ENCODE results near the gene EML6. TPM values are rescaled to one million over a fixed set of nuclear protein-coding genes. Genes with fewer than 3 reads are reported as not detected.

EML6 gene
- polyA plus RNA-seq, 1 of the 3 experiments (the other 2 are of a cell fraction), result 1.1 TPM

GRCh38 chr2:54830546-54830945 is 107.1 kb downstream of the EML6 start:
- Histone ChIP-seq H3K27ac (ENCODE audit: low read depth in 2 of 2, low read length in 1 of 2) (no peak overlapping the region), H2AFZ (ENCODE audit: low read depth) (no peak overlapping the region), H3K4me1 (ENCODE audit: control insufficient read depth in 1 of 2, insufficient read depth in 2 of 2, low read depth in 1 of 2, low read length in 1 of 2) (no peaks in the 10 kb centered on the region; a peak in 1 of 4 replicates), H3K79me2 (ENCODE audit: insufficient read depth) (no peaks in the 10 kb centered on the region), H3K36me3 (replicated peaks in 1 of 2; ENCODE audit: control insufficient read depth in 1 of 2, insufficient read depth in 2 of 2, low read length in 1 of 2) (no peaks in the 10 kb centered on the region), H3K9ac (no peak overlapping the region), H3K4me2 (no peak overlapping the region), H3K27me3 (ENCODE audit: insufficient read depth) (no peaks in the 10 kb centered on the region; the same call in 1 of the 2 replicates), H3K9me2 (no peaks in the 10 kb centered on the region), H3F3A (replicated peaks; ENCODE audit: insufficient read depth) (no peaks in the 10 kb centered on the region), H3K4me3 (ENCODE audit: low read depth in 2 of 2, low read length in 1 of 2) (no peak overlapping the region), H3K9me3 (no peaks in the 10 kb centered on the region), H4K20me1 (ENCODE audit: insufficient read depth) (no peaks in the 10 kb centered on the region)
- no peak for DNase-seq
- ChIA-PET POLR2A (no interaction called here), CTCF (interaction anchor here (1.5 kb wide), 1 partner anchor 106 kb away, joined by 3 read pairs; no protein-coding TSS in a partner anchor)
- TF ChIP-seq FOSL2 (IDR thresholded peaks at IDR 0.05; ENCODE audit: borderline replicate concordance, low read depth), result no peak
- TF ChIP-seq RFX5 (IDR thresholded peaks at IDR 0.05; ENCODE audit: low read length), result no peak
- TF ChIP-seq USF2 (IDR thresholded peaks at IDR 0.05; ENCODE audit: borderline replicate concordance, low read depth, low read length), result no peak
- no peak for TF ChIP-seq YY1 (IDR thresholded peaks at IDR 0.05; ENCODE audit: low read depth)
- TF ChIP-seq MEF2A (IDR thresholded peaks at IDR 0.05; ENCODE audit: borderline replicate concordance, low read depth), result no peak
- TF ChIP-seq REST (IDR thresholded peaks at IDR 0.05; ENCODE audit: low read depth, low read length), result no peak
- TF ChIP-seq MXI1 (IDR thresholded peaks at IDR 0.05; ENCODE audit: low read depth, low read length), result no peak
- TF ChIP-seq FOXM1 (IDR thresholded peaks at IDR 0.05; ENCODE audit: low read depth), result no peak
- TF ChIP-seq ZBTB33 (IDR thresholded peaks at IDR 0.05; ENCODE audit: borderline replicate concordance, low read depth), result no peak
- TF ChIP-seq MAX (IDR thresholded peaks at IDR 0.05; ENCODE audit: low read depth), result no peak
- no peak for TF ChIP-seq NFIC (IDR thresholded peaks at IDR 0.05; ENCODE audit: borderline replicate concordance)
- no peak for TF ChIP-seq CTCF (IDR thresholded peaks at IDR 0.05)
- TF ChIP-seq FOXJ3 (CRISPR knock-in tag; IDR thresholded peaks at IDR 0.05), result no peak
- TF ChIP-seq TEAD4 (IDR thresholded peaks at IDR 0.05; ENCODE audit: borderline replicate concordance, insufficient read depth), result no peak
- no peak for TF ChIP-seq EZH2phosphoT487 (IDR thresholded peaks at IDR 0.05; ENCODE audit: borderline replicate concordance, low read depth)
- no peak for TF ChIP-seq EP300 (IDR thresholded peaks at IDR 0.05; ENCODE audit: borderline replicate concordance in 1 of 2, low read depth in 1 of 2, low read length in 1 of 2)
- TF ChIP-seq GABPA (IDR thresholded peaks at IDR 0.05; ENCODE audit: low read depth), result no peak
- WGBS (ENCODE audit: low lambda C conversion rate), result 93% methylated on average over 8 of the region's 8 CpGs

Measured in SK-N-SH (cell line).